Measurements from ENCODE around the gene CPNE7.

CPNE7 gene

DNA sequence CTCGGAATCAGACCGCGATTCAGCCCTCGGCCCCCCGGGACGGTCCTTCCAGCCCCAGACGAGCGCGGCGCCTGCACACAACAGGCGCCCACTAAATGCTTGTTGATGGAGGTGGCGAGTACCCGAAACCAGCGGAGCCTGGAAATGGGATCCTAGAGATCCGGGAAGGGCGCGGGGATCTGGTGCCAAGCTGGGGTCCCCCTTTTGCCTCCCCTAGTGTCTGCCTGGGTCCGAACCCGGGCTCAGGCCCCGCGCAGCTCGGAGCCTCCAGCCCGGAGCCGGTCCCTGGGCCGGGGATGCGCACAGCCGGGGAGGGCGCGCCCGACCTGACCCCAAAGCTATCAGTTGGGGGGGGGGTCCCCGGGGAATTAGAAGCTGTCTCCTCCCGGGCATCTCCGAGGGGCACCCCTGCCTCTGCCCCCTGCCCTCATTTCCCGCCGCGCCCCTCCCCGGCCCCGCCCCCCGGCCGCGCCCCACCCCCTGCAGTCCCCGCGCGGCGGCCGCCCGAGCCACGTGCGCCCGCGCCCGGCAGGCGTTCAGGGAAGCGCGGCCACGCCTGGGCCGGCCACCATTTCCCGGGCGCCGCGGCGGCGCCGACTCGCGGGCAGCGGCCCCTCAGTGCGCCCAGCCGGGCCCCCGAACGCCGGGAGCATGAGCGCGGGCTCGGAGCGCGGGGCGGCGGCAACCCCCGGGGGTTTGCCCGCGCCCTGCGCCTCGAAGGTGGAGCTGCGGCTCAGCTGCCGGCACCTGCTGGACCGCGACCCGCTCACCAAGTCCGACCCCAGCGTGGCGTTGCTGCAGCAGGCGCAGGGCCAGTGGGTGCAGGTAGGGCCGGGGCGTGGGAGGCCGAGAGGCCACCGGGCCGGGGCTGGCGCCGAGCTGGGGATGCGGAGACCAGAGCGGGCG is at the start of gene CPNE7:
CPNE7 (plus strand) TSS at position 512 of the 906 bp plus-strand sequence; CDS start at position 652, 140 bp downstream.
- no peak for DNase-seq (ENCODE audit: low read depth)

DNA sequence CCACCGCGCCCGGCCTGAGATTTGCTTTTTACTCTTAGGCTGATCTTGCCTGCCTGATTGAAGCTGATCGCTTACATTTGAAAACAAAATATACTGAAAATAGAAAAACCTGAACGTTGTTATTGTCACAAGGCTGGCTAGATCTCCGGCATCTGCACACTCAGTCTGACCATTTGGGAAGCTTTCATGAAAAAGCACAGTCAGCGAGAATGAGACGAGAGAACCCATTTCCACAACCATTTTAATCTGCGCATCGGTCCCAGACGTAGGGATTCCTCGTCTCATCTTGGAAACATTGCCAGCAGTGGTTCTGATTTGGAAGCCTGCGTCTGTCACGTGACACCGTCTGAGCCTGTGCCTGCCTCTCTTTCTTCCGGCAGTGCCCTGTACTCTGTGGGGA is 46.5 kb upstream of the CPNE7 start:
- no peak for DNase-seq (ENCODE audit: low read depth)

DNA sequence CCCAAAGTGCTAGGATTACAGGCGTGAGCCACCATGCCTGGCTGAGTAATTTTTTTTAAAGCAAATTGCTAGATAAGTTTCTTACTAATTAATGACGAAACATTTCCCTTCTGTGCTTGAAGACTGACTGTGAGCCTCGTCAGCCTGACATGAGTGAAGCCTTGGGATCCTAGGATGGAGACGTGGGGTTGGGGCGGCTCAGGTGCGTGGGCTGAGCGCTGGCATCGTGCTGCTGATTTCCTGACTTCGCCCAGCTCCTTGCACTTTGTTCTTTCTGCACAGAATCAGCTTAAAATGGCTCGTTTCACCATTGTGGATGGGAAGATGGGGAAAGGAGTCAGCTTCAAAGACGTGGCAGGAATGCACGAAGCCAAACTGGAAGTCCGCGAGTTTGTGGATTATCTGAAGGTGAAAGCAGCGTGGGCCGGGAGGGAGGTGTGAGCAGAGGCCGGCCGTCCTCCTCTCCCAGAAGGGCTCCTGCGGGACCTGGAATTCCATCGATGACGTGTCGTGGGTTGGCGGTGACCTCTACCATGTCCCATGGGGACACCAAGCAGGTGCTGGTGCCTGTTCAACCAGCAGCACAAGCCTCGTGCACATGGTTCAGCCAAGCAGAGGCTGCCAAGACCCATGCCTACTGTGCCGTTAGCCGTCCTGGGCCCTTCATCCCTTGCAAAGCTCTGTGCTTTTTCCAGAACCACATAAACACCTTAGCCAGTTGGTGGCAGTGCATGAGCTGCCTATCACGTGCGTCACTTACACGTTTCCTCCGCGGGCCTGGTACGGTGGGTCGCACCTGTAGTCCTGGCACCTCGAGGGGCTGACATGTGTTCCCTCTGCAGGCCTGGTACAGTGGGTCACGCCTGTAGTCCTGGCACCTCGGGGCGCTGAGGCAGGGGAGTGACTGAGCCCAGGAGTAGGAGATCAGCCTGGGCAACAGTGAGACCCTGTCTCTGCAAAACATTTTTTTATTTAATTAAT is 44.9 kb upstream of the CPNE7 start:
- no peak for DNase-seq (ENCODE audit: low read depth)

DNA sequence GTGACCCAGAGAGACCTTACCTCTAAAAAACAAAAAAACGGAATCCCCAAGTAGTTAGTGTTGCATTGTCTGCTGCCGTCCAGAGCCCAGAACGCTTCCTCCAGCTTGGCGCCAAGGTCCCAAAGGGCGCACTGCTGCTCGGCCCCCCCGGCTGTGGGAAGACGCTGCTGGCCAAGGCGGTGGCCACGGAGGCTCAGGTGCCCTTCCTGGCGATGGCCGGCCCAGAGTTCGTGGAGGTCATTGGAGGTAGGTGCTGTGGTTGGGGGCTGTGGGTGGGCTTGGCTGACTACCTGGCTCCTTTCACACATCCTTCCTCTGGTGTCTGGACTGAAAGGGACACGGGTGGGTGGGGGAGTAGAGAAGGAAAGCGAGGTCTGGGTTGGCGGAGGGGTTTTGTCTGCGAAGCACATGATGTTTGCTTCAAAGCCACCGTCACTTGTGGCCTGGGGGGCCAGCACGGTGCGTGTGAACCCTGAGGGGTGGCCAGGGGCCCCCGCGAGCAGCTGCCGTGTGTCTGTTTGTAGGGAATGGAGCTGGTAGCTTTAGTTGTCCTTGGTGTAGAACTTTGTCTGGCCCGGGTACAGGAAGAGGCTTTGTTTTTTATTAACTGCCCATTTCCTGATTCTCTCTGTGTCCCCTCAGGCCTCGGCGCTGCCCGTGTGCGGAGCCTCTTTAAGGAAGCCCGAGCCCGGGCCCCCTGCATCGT is 43.6 kb upstream of the CPNE7 start:
- no peak for DNase-seq (ENCODE audit: low read depth)

DNA sequence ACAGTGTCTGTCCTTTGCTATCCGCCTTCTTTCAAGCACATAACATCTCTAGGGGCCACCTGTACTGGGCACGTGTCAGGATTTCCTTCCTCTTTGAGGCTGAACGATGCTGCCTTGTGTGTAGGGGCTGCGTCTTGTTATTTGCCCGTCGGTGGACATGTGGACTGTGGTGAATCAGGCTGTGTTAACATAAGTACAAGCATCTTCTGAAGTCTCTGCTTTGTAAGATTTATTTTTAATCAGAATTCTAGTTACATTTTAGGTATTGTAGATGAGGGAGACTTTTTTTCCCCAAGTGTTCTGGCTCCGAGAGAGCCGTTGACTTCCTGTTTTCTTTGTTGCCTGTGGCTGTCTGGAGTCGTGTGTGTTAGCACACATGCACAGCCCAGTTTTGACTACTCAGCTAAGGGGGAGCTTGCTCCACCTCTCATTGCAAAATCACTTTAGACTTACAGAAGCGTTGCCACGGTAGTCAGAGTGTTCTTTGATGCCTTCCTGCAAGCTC is 41.3 kb upstream of the CPNE7 start:
- peak; percentile 23 for DNase-seq (ENCODE audit: low read depth)

DNA sequence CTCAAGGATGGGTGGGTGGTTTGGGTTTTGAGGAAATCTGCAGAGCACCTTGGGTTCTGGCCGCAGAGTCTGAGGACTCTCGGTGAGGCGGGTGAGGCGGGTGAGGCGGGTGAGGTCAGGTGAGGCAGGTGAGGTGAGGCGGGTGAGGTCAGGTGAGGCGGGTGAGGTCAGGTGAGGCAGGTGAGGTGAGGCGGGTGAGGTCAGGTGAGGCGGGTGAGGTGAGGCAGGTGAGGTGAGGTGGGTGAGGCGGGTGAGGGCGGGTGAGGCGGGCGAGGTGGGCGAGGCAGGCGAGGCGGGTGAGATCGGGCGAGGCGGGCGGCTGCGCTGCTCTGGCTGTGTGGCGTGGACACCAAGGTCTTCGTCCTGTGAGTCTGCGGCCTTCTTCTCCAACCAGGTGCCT is 39.2 kb upstream of the CPNE7 start:
- no peak for DNase-seq (ENCODE audit: low read depth)

DNA sequence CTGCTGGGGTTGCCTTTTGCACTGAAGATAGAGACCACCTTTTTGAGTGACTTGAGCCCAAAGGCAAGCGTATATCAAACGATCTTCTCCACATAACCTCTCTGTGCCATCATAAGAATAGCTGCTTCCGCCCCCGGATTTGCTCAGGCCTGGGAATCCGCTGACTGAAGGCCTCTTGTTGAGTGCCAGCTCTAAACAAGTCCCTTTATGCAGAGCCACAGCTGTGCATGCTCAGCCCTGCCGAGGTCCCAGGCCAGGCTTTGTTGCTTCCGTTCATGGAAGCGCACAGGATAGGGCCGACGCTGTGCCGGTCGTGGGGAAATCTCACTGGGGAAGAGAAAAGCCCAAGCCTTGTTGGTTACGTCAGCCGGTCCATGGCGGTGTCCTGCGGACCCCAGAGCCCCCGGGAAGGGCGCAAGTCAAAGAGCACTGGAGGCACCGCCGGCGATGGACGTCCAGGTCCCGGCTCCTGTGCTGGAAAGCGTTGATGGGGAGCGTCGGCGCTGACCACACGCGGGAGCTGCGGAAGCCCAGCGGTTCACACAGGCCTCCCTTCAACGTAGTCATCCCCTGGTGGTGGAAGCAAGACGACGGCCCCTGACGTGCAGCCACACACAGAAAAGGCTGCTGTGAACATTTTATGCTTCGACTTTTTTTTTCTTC is 38.5 kb upstream of the CPNE7 start:
- no peak for DNase-seq (ENCODE audit: low read depth)

DNA sequence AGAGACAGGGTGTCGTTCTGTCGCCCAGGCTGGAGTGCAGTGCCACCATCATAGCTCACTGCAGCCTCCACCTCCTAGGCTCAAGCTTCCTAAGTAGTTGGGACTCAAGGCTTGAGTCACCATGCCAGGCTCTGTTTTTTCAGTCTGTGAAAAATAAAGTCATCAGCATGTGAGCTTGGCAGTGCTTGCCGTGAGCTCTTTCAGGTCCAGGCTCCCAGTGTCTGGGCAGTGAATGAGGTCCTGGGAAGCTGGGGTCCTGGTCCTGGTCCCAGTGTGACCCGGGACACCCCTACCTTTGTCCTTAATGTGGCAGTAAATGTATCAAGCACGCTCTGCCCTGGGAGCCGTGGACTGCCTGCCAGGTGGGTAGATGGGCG is 38.0 kb upstream of the CPNE7 start:
- no peak for DNase-seq (ENCODE audit: low read depth)

DNA sequence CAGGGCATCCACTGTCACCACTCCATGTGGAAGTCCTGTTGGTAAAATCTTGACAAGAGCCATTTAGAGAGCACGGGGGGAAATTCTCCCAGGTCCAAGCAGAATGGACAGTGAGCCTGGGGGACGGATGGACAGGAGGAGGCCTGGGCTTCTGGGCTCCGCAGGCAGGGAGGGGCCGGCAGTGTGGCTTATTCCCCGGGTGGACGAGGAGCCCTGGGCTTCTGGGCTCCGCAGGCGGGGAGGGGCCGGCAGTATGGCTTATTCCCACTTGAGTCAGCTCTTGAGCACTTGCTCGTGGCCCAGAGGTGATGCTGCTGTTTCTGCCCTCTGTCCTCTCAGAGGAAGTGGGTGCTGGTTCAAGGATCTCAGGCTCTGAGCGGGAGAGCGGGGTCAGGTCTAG is 37.3 kb upstream of the CPNE7 start:
- no peak for DNase-seq (ENCODE audit: low read depth)

DNA sequence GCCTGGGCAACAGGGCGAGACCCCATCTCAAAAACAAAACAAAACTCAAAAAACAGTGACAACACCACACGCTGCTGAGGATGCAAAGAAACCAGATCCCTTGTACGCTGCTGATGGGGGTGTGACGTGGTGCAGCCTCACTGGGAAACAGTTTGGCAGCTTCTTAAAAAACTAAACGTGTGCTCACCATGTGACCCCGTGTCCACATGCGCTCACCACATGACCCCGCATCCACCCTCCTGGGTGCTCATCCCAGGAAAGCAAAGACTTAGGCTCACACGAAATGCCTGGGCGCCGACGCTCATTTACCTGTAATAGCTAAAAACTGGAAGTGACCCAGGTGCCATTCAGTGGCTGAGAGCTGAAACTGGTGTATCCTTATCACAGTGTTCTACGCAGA is 35.0 kb upstream of the CPNE7 start:
- no peak for DNase-seq (ENCODE audit: low read depth)

DNA sequence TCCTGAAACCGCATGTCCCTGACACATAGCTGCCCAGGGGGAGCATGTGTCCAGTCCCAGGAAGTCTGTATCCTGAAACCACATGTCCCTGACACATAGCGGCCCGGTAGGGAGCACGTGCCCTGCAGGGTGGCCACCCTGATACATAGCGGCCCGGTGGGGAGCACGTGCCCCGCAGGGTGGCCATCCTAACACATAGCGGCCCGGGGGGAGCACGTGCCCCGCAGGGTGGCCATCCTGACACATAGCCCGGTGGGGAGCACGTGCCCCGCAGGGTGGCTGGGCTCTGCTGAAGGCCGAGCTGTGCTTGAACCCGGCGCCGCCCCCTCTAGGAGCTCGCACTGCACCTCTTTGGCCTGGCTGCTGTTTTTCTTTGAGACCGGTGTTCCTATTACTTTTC is 33.8 kb upstream of the CPNE7 start:
- DNase-seq (ENCODE audit: low read depth): no peak

DNA sequence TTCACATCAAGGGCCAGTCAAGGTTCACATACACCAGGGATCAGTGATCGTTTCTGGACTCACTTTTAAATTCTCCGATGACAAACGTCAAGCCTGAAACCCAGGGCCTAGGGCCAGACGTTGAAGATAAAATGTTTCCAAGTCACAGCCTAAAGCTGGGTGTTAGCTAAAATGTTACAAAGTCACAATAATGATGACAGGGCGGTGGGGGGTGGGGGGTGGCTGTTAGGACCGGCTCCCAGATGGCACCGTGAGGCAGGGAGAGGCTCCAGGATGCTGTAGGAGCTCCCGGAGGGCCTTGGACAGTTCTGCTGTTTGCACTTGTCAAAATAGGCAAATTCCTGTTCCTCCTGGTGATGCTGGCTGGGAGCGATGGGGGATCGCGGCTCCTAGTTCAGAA is 31.4 kb upstream of the CPNE7 start:
- DNase-seq (ENCODE audit: low read depth): no peak

DNA sequence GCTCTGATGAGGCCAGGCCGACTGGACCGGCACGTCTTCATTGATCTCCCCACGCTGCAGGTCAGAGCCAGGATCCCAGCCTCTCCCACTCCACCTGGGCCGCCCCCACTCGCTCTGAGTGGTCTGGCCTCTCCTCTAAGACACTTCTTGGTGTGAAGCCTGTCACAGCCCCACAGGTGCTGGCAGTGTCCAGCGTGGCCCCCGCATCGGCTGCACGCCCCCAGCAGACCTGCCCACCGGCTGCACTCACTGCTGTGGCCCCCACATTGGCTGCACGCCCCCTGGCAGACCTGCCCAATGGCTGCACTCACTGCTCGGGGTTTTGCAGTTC is 30.9 kb upstream of the CPNE7 start:
- no peak for DNase-seq (ENCODE audit: low read depth)

DNA sequence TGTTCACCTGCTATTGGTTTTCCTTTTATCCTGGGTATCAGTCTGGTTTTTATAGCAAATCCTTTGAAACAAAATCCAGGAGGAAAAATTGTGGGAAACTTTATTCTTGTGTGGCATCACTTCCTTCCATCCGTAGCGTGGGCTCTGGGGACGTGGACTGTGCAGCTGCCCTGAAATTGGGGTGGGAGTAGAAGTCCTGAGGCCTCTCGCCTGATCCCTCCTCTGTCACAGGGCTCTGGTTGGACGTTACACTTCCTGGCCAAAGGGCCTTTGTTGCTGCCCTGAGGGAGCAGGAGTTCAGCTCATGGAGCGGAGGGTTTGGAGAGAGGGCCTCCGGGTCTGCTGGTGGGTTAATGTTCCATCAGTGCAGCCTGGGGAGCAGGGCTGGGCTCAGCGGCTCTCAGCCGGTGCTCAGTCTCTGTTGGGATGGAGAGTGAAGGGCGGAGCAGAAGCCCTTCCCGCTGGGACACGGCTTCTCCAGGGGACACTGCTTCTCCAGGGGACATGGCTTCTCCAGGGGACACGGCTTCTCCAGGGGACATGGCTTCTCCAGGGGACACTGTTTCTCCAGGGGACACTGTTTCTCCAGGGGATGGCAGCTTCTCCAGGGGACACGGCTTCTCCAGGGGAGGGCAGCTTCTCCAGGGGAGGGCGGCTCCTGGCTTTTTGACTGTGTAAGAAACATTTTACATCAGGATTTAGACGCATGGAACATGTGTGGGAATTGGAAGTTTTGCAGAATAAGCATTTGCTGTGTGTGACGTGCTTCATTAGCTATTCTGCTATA is 30.3 kb upstream of the CPNE7 start:
- no peak for DNase-seq (ENCODE audit: low read depth)

DNA sequence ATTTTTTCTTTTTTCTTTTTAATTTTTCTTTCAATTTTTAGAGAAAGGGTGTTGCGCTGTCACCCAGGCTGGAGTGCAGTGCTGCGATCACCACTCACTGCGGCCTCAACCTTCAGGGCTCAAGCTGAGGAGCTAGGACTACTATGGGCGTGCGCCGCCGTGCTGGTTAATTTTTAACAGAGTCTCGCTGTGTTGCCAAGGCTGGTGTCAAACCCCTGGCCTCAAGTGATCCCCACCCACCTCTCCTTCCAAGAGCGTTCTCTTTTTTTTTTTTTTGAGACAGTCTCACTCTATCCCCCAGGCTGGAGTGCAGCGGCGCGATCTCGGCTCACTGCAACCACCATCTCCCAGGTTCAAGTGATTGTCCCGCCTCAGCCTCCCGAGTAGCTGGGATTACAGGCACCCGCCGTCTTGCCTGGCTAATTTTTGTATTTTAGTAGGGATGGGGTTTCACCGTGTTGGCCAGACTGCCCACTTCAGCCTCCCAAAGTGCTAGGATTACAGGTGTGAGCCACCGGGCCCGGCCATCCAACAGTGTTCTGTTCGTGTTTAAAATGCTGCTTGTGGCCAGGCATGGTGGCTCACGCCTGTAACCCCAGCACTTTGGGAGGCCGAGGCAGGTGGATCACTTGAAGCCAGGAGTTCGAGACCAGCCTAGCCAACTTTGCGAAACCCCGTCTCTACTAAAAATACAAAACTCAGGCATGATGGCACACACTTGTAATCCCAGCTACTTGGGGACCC is 29.6 kb upstream of the CPNE7 start:
- no peak for DNase-seq (ENCODE audit: low read depth)

DNA sequence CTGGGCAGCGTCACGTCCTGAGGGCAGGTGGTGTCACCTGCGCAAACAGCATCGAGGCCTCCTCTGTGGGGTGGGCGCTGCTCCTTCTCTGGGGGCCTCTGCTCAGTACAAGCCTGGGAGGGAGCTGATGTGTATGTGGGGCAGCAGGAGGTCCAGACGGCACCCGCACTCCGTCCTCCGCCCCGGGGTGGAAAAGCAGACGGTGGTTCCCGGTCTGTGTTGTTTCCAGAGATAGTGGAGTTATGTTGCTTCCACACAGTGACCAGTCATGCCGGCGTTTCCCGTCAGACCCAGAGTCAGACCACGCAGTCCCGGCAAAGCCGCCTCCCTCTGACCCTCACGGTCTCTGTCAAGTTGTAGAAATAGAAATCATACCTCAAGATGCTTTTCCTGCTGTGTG is 28.8 kb upstream of the CPNE7 start:
- no peak for DNase-seq (ENCODE audit: low read depth)

DNA sequence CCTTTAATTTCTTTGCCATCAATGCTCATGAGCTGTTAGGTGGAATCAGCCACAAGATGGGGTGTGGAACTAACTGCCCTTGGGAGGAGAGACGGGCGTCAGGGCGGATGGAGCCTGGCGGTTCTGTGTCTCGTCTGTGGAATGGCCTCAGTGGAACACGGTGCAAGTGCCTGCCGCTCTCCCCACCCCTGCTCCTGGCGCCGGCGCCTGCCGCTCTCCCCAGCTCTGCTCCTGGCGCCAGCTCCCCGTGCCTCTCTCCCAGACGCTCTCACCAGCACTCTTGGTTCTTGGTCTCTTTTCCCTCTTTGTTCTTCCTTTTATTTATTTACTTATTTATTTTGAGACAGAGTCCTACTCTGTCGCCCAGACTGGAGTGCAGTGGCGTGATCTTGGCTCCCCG is 28.3 kb upstream of the CPNE7 start:
- no peak for DNase-seq (ENCODE audit: low read depth)

DNA sequence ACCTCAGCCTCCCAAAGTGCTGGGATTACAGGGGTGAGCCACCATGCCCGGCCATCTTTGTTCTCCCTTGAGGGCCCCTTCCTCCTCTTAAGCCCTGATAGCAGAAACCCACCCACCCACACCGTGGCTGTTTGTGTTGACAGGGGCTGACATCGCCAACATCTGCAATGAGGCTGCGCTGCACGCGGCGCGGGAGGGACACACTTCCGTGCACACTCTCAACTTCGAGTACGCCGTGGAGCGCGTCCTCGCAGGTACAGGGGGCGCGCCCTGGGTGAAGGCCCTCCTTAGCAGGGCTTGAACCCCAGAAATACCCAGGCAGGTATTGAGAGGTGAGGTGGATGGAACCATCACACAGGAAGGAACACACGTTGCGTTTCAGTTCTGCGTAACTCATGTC is 27.7 kb upstream of the CPNE7 start:
- no peak for DNase-seq (ENCODE audit: low read depth)

DNA sequence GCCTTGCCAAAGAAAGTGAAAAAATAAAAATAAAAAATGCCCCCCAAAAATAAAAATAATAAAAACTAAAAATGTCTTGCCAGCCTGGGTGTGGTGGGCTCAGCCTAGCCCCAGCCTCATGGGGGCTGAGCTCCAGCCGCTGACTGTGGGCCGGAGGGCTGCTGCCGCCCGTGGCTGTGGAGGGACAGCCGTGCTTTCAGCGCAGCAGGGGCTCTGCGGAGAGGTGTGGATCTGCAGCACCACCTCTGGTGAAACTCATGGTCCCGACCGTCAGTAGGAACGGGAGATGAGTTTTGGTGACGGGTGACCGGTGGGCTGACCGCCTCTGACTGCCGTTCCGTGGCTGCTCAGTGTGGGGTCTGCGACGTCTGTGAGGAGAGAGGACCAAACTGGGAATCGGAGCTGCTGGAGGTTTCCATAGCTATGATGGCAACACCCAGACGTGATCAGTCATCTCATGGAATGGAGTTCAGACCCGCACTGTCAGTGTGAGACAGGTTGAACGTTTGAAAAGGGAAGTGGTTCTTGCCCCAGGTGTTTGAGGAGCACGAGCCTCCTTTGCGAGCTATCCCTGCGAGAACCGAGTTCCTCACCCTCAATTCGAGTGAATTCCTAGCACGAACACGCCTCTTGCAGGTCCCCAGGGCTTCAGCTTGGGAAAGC is 27.1 kb upstream of the CPNE7 start:
- no peak for DNase-seq (ENCODE audit: low read depth)
